ENCODE results near the gene AGO4.

GRCh38 chr1:35850051-35850450 is 42.2 kb downstream of the AGO4 start:
- TF ChIP-seq GATA3 (IDR thresholded peaks at IDR 0.05; ENCODE audit: low read depth, low read length) = no peak
- no peak for TF ChIP-seq GATA2 (IDR thresholded peaks at IDR 0.05; ENCODE audit: low read depth, low read length)

Data from SH-SY5Y (cell line).